GM12873 (cell line): ENCODE data around the gene VPS54.

Experiments
- TF ChIP-seq, protein P1 (sequence below): IDR thresholded peaks from 2 replicates; pipeline ENCODE4 v1.5.1; 2012; ENCODE audit warnings: low read depth, mild to moderate bottlenecking, moderate library complexity, low read length, control low read depth; ENCODE audit not compliant: insufficient read depth; ENCODE audit errors: missing control alignments

Gene VPS54

DNA sequence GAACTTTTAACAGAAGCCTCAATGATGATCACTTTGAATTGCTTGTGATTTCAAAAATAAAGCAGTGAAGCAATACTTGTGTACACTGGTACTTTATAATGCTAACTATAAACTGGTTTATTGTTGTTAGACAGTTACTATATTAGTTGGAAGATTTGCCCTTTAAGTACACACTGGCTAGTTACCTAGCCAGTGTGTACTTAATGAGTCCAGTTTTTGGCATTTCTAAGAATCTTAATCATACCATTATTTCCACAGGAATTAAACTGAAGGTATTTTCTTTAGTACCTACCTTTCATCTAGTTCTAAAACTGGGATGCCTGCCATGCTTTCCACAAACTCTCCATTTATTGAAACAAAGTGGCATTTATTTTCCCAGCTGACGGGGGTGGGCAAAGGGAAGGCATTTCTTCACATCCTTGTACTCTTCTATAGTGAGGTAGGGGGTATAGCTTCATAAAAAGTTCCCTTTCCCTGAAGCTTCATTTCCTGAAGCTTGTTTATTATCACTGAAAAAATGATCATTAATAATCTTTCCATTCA is 127.7 kb downstream of the VPS54 start:
- TF ChIP-seq, protein P1, sequence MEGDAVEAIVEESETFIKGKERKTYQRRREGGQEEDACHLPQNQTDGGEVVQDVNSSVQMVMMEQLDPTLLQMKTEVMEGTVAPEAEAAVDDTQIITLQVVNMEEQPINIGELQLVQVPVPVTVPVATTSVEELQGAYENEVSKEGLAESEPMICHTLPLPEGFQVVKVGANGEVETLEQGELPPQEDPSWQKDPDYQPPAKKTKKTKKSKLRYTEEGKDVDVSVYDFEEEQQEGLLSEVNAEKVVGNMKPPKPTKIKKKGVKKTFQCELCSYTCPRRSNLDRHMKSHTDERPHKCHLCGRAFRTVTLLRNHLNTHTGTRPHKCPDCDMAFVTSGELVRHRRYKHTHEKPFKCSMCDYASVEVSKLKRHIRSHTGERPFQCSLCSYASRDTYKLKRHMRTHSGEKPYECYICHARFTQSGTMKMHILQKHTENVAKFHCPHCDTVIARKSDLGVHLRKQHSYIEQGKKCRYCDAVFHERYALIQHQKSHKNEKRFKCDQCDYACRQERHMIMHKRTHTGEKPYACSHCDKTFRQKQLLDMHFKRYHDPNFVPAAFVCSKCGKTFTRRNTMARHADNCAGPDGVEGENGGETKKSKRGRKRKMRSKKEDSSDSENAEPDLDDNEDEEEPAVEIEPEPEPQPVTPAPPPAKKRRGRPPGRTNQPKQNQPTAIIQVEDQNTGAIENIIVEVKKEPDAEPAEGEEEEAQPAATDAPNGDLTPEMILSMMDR = no peak

DNA sequence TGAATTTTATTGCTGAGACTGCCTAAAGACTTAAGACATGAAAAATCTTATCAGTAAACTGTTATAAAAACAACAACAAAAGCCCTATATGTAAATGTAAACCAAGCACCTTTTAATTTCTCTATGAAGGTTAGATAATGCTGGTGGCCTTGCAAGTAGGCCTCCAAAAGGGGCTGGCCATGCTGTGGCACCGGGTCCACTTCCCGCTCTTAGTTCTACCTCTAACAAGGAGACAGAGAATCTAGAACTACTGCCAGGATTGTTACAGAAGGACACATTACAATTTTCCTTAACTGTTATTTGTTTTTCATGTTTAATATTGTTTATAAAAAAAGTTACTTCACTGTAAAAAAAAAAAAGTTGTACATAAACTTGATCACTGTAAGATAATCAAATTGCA is 128.6 kb downstream of the VPS54 start:
- TF ChIP-seq, protein P1 = no peak

DNA sequence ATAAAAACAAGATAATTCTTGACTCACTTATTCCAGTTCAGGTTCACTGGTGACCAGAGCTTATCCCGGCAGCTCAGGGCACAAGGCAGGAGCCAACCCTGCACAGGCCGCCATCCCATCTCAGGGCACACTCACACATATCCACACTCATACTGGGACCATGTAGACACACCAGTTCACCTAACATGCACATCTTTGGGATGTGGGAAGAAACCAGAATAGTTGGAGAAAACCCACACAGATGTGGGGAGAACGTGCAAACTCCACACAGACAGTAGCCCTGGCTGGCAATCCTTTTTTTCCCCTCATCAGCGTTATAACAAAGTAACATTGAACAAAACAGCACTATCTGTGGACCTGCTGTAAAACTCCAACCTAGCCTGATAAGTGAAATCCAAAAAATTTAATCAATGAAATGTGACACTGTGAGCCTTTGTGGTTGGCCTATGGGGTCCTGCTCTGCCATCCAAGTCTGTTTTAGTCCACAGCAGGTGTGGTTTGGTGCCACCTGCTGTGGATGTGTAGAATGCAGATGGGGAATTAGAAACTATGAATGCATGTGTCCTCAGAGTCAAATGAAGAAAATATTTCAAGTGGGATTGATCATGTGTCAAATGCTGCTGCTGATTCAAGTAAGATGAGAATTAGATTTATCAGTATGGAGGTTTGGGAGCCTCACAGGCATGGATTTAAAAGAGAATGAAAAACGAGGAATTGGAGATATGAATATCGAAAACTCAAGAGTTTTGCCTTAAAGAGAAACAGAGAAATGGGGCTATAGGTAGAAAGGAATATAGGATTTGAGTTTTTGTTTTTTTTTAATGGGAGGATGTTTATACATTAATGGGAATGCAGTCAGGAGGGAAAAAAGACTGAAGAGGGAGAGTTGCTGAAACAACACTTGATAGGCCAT is 130.5 kb downstream of the VPS54 start:
- TF ChIP-seq, protein P1 = peak; percentile 73

DNA sequence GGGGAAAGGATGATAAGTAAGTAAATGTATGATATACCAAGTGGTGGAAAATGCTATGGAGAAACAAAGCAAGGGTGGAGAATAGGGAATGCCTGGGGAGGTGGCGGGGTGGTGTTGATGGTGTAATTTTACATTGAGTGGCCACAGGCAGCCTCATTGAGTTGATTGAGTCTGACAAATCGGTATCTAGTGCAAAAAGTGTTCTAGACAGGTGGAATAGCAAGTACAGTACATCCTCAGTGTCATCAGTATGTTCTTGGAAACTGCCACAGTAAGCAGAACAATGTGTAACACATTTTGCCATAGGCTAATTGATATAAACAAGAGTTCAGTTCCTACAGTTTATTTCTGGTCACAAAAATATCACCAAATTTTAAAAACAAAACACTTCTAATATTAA is 131.2 kb downstream of the VPS54 start:
- TF ChIP-seq, protein P1 = no peak

DNA sequence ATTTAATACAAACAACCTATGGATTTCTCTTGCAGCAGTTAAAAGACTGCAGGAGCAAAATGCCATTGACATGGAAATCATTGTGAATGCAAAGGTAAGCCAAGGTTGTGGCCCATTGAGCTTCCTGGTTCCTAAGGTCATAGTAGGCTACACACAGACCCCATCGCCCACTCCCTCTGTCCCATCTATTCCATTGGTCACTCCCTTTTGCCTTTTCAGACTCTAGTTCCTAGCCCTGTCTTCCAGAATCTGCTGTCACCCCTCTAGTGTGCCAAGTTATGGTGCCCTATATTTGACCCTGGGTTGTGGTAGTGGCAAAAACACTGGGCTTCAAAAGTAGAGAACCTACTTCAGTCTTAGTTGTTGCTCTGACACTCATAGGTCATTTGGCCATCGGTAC is 132.8 kb downstream of the VPS54 start:
- TF ChIP-seq, protein P1 = no peak

DNA sequence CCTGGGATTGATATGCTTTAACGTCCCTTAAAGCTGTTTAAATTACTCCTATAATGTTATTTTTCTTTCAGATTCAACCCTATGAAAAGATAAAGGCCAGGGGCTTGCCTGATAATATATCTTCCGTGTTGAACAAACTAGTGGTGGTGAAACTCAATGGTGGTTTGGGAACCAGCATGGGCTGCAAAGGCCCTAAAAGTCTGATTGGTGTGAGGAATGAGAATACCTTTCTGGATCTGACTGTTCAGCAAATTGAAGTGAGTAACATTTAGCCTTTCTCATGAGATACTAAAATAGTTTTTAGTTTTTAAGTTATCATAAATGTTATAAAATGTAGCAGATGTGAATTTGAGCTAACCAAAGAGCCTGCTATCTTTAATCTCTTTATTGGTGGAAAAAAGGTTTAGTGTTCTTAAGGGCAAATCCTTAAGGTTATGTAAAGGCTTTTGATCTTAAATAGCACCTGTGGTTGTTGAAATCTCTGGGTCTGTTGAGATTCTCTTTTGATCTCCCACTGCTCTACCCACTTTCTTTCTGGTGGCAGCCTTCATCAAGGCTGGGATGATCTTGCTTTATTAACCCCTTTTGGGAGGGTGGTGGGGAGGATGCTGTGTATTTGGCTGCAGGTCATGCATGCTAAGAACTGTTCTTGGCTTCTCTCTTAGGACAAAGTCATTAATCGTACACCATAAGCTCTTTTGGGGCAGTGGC is 136.7 kb downstream of the VPS54 start:
- TF ChIP-seq, protein P1 = no peak

DNA sequence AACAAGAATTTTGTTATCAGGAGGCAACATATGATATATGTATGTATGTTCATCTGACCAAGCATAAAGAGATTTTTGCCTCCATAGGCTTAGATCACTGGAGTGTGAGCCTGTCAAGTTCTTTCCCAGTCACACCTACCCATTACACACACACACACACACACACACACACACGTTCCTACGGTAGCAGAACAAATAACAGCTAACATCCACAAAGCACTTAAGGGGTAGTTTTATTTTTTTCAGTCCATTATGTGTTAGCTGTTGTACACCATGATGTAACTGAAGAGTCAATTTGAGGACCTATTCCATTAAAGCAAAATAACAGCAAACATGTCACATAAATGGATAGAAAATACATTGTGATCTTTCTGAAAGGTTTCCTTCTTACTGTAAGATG is 138.0 kb downstream of the VPS54 start:
- TF ChIP-seq, protein P1 = no peak
